ENCODE measurements around the gene CCDC33.

- TF ChIP-seq CTCF (IDR thresholded peaks at IDR 0.05) (no peak), EP300 (IDR thresholded peaks at IDR 0.05) (no peak), POLR2A (IDR thresholded peaks at IDR 0.05) (no peak)
These were observed 64.1 kb downstream of the CCDC33 start for GRCh38 chr15:74300057-74300795.
